IMR-90 (cell line): ENCODE data around the gene GNB2. TPM values are rescaled to one million over a fixed set of nuclear protein-coding genes. Genes with fewer than 3 reads are reported as not detected.

Experiments used
- ATAC-seq: fragments of 200-7000 bp; cut with Tn5 transposase; 2 replicates; pipeline ENCODE4 v1.9.1; 2020; ENCODE audit warnings: low read depth, mild to moderate bottlenecking, moderate library complexity
- BruUV-seq: library from RNA; stranded (reverse); fragments of 400-500 nt; replicated peaks from 2 replicates; lab custom pipeline; 2021; lab: Mats Ljungman, UMichigan
- CTCF ChIA-PET: fragments of 300-600 bp; formaldehyde crosslinking; extraction: SDS; loops from one replicate; lab custom pipeline; 2021; ENCODE audit warnings: antibody characterized with exemption; lab: Yijun Ruan, JAX
- POLR2A ChIA-PET: fragments of 300-600 bp; sonication (Branson Sonifier 250); formaldehyde crosslinking; loops from one replicate; lab custom pipeline; 2022; ENCODE audit warnings: antibody characterized with exemption; ENCODE audit not compliant: unreplicated experiment; lab: Charles Lee
- DNase-seq: peaks from one replicate; pipeline ENCODE4 v3.0.0; 2013
- H2AFZ ChIP-seq: replicated peaks from 2 replicates; pipeline ENCODE3; 2013; ENCODE audit warnings: low read length, mild to moderate bottlenecking; ENCODE audit not compliant: poor library complexity
- H2AK5ac ChIP-seq: 2 replicates; pipeline ENCODE4 v1.6.1; 2013; ENCODE audit warnings: low read depth, low read length, inconsistent platforms
- H2AK9ac ChIP-seq: replicated peaks from 2 replicates; pipeline ENCODE3; 2013; ENCODE audit warnings: mild to moderate bottlenecking, low read depth, low read length, moderate library complexity; ENCODE audit not compliant: poor library complexity
- H2BK120ac ChIP-seq: 2 replicates; pipeline ENCODE4 v1.6.1; 2013; ENCODE audit warnings: low read depth, low read length, inconsistent platforms
- H2BK15ac ChIP-seq: 3 replicates; pipeline ENCODE4 v1.6.1; 2013; ENCODE audit warnings: low read depth, low read length, inconsistent platforms
- H2BK20ac ChIP-seq: 2 replicates; pipeline ENCODE4 v1.6.1; 2013; ENCODE audit warnings: low read depth, mild to moderate bottlenecking, inconsistent platforms, low read length, moderate library complexity
- H2BK5ac ChIP-seq: 2 replicates; pipeline ENCODE4 v1.6.1; 2013; ENCODE audit warnings: mild to moderate bottlenecking, low read depth, low read length, inconsistent platforms; ENCODE audit not compliant: poor library complexity, severe bottlenecking
- H3K14ac ChIP-seq: replicated peaks from 2 replicates; pipeline ENCODE4 v1.6.1; 2013; ENCODE audit warnings: low read depth, low read length, inconsistent platforms
- H3K18ac ChIP-seq: 2 replicates; pipeline ENCODE4 v1.6.1; 2013; ENCODE audit warnings: low read depth, low read length, control low read depth
- H3K23ac ChIP-seq: 2 replicates; pipeline ENCODE4 v1.6.1; 2013; ENCODE audit warnings: low read depth, low read length, inconsistent platforms
- H3K27ac ChIP-seq: 2 replicates; pipeline ENCODE4 v1.5.1; 2013; ENCODE audit warnings: mild to moderate bottlenecking, control low read depth, low read length; ENCODE audit not compliant: insufficient read depth
- H3K27me3 ChIP-seq: 2 replicates; pipeline ENCODE4 v1.6.1; 2013; ENCODE audit warnings: low read length; ENCODE audit not compliant: control insufficient read depth, insufficient read depth
- H3K36me3 ChIP-seq: 2 replicates; pipeline ENCODE4 v1.6.1; 2013; ENCODE audit warnings: low read length, mixed read lengths; ENCODE audit not compliant: control insufficient read depth, insufficient read depth
- H3K4ac ChIP-seq: 2 replicates; pipeline ENCODE4 v1.6.1; 2013; ENCODE audit warnings: low read depth, low read length, inconsistent platforms
- H3K4me1 ChIP-seq: 2 replicates; pipeline ENCODE4 v1.6.1; 2013; ENCODE audit warnings: low read length, mixed read lengths; ENCODE audit not compliant: control insufficient read depth, insufficient read depth
- H3K4me2 ChIP-seq: 2 replicates; pipeline ENCODE4 v1.6.1; 2013; ENCODE audit warnings: low read depth, mild to moderate bottlenecking, control low read depth, low read length, moderate library complexity
- H3K4me3 ChIP-seq: 2 replicates; pipeline ENCODE4 v1.5.1; 2013; ENCODE audit warnings: low read depth, mild to moderate bottlenecking, control low read depth, low read length, moderate library complexity; ENCODE audit not compliant: insufficient read depth
- H3K56ac ChIP-seq: 2 replicates; pipeline ENCODE4 v1.6.1; 2013; ENCODE audit warnings: low read length, inconsistent platforms; ENCODE audit not compliant: insufficient read depth; ENCODE audit errors: extremely low read depth
- H3K79me1 ChIP-seq, 2 experiments: 2 replicates each; pipeline ENCODE4 v1.6.1; 2013; ENCODE audit warnings: low read length in 2 of 2, inconsistent platforms in 1 of 2, low read depth in 1 of 2
- H3K9ac ChIP-seq: 2 replicates; pipeline ENCODE4 v1.6.1; 2013; ENCODE audit warnings: low read depth, low read length, control low read depth
- H3K9me1 ChIP-seq: 2 replicates; pipeline ENCODE4 v1.6.1; 2013; ENCODE audit warnings: low read length, inconsistent platforms; ENCODE audit not compliant: insufficient read depth
- H3K9me3 ChIP-seq: 2 replicates; pipeline ENCODE4 v1.6.1; 2013; ENCODE audit warnings: low read length; ENCODE audit not compliant: control insufficient read depth, insufficient read depth
- H4K20me1 ChIP-seq: 2 replicates; pipeline ENCODE4 v1.6.1; 2013; ENCODE audit warnings: low read length, inconsistent platforms; ENCODE audit not compliant: insufficient read depth
- H4K5ac ChIP-seq: 2 replicates; pipeline ENCODE4 v1.6.1; 2013; ENCODE audit warnings: mild to moderate bottlenecking, low read depth, low read length, control low read depth
- H4K8ac ChIP-seq, 2 experiments: 2 replicates each; pipeline ENCODE4 v1.6.1; 2013; ENCODE audit warnings: low read depth in 2 of 2, low read length in 2 of 2, control low read depth in 1 of 2, inconsistent platforms in 1 of 2
- H4K91ac ChIP-seq: 2 replicates; pipeline ENCODE4 v1.6.1; 2013; ENCODE audit warnings: low read depth, low read length, inconsistent platforms; ENCODE audit not compliant: insufficient read depth
- BHLHE40 ChIP-seq: fragments of 150-350 bp; IDR thresholded peaks from 2 replicates; pipeline ENCODE4 v1.6.1; 2016; ENCODE audit warnings: mild to moderate bottlenecking, low read depth, low read length
- CEBPB ChIP-seq: IDR thresholded peaks from 2 replicates; pipeline ENCODE4 v1.6.1; 2012; ENCODE audit warnings: low read depth, low read length, improper control_type of control experiment
- CHD1 ChIP-seq: IDR thresholded peaks from 2 replicates; pipeline ENCODE4 v1.6.1; 2012; ENCODE audit warnings: low read depth, low read length, improper control_type of control experiment
- FOS ChIP-seq: fragments of 150-350 bp; IDR thresholded peaks from 2 replicates; pipeline ENCODE4 v1.6.1; 2016; ENCODE audit warnings: low read depth, low read length
- MAFK ChIP-seq: IDR thresholded peaks from 2 replicates; pipeline ENCODE4 v1.6.1; 2012; ENCODE audit warnings: low read depth, low read length, improper control_type of control experiment
- MAZ ChIP-seq: IDR thresholded peaks from 2 replicates; pipeline ENCODE4 v1.6.1; 2012; ENCODE audit warnings: low read depth, mild to moderate bottlenecking, low read length, improper control_type of control experiment, moderate library complexity, borderline replicate concordance
- MXI1 ChIP-seq: IDR thresholded peaks from 2 replicates; pipeline ENCODE4 v1.6.1; 2012; ENCODE audit warnings: low read depth, mild to moderate bottlenecking, low read length, moderate library complexity, borderline replicate concordance
- NFE2L2 ChIP-seq: fragments of 150-350 bp; IDR thresholded peaks from 2 replicates; pipeline ENCODE4 v1.6.1; 2016; ENCODE audit warnings: low read depth, mild to moderate bottlenecking, low read length
- POLR2A ChIP-seq: IDR thresholded peaks from 2 replicates; pipeline ENCODE4 v1.6.1; 2012; ENCODE audit warnings: mild to moderate bottlenecking, low read depth, low read length
- RAD21 ChIP-seq: IDR thresholded peaks from 2 replicates; pipeline ENCODE4 v1.6.1; 2012; ENCODE audit warnings: low read length, improper control_type of control experiment
- RCOR1 ChIP-seq: IDR thresholded peaks from 2 replicates; pipeline ENCODE4 v1.6.1; 2012; ENCODE audit warnings: mild to moderate bottlenecking, low read length, improper control_type of control experiment; ENCODE audit not compliant: insufficient replicate concordance
- RFX5 ChIP-seq: IDR thresholded peaks from 2 replicates; pipeline ENCODE4 v1.8.0; 2012; ENCODE audit warnings: low read depth, mild to moderate bottlenecking, low read length, moderate library complexity
- SMC3 ChIP-seq: fragments of 150-350 bp; IDR thresholded peaks from 2 replicates; pipeline ENCODE4 v1.6.1; 2016; ENCODE audit warnings: low read depth, mild to moderate bottlenecking, antibody characterized with exemption, low read length, moderate library complexity
- WGBS, 2 experiments: methylation state at CpG; one replicate each; pipeline versions ENCODE4 v1.1.5 to v1.1.7; 2013; ENCODE audit warnings: missing lambda C conversion rate in 2 of 2; ENCODE audit not compliant: insufficient read length in 1 of 2; ENCODE audit errors: extremely low coverage in 2 of 2; 5-methylcytosine and 5-hydroxymethylcytosine counted together
- dilution Hi-C: fragments of 300-500 bp; cut with HindIII; formaldehyde crosslinking; loops from one replicate; pipeline ENCODE4 v1.14.3; 2018; ENCODE audit warnings: low sequenced_read_pairs; ENCODE audit not compliant: unreplicated experiment
- in situ Hi-C: fragments of 300-500 bp; cut with MboI; formaldehyde crosslinking; loops from 3 replicates; pipeline ENCODE4 v1.14.3; 2019; ENCODE audit warnings: low sequenced_read_pairs, inconsistent platforms, mixed read lengths
- intact Hi-C: fragments of 100-400 bp; cut with micrococcal nuclease; formaldehyde crosslinking; loops from 2 replicates; pipeline ENCODE4 v1.10.0; 2022
- polyA plus RNA-seq, 3 experiments: library from polyadenylated mRNA; depleted of rRNA; stranded (reverse); fragments of >200 nt; gene quantifications; 2 replicates each; pipeline ENCODE4 v1.2.3, GENCODE V29; 2012; ENCODE audit warnings: low replicate concordance in 1 of 3
- total RNA-seq: library from RNA; depleted of rRNA; stranded (reverse); fragments of >200 nt; gene quantifications from 2 replicates; pipeline ENCODE4 v1.2.3, GENCODE V29; 2012
- TF ChIP-seq, protein P1 (sequence below): fragments of 150-350 bp; IDR thresholded peaks from 2 replicates; pipeline ENCODE4 v1.6.1; 2016; ENCODE audit warnings: low read depth, mild to moderate bottlenecking, low read length, moderate library complexity, borderline replicate concordance
- TF ChIP-seq, protein P2 (sequence below): fragments of 150-350 bp; IDR thresholded peaks from 2 replicates; pipeline ENCODE4 v1.6.1; 2017; ENCODE audit warnings: mild to moderate bottlenecking, antibody characterized with exemption, low read length, low read depth

GNB2 gene
- total and polyA plus RNA-seq, 2 of the 4 experiments (the other 2 are of a cell fraction) = 62.0 to 279 TPM

DNA sequence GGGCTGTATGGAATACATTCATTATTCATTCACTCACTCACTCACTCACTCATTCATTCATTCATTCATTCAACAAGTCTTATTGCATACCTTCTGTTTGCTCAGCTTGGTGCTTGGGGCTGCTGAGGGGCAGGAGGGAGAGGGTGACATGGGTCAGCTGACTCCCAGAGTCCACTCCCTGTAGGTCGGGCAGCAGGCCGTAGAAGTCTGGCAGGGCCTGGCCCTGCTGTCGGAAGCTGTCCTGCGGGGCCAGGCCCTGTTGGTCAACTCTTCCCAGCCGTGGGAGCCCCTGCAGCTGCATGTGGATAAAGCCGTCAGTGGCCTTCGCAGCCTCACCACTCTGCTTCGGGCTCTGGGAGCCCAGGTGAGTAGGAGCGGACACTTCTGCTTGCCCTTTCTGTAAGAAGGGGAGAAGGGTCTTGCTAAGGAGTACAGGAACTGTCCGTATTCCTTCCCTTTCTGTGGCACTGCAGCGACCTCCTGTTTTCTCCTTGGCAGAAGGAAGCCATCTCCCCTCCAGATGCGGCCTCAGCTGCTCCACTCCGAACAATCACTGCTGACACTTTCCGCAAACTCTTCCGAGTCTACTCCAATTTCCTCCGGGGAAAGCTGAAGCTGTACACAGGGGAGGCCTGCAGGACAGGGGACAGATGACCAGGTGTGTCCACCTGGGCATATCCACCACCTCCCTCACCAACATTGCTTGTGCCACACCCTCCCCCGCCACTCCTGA lies 49.1 kb downstream of the GNB2 start (continued):
- no peak for TF ChIP-seq CHD1
- no peak for TF ChIP-seq SMC3
- no peak for TF ChIP-seq NFE2L2

- CTCF ChIA-PET = interaction anchor here (1.6 to 1.8 kb wide), 2 partner anchors 18 to 128 kb away, joined by 5 to 7 read pairs; partner anchors contain the start of genes POP7 and SLC12A9
- Histone ChIP-seq H4K20me1 (peaks cover 3% of the 10 kb centered on the region; the same call in 1 of the 2 replicates), H3K4me3 (no peak overlapping the region), H3K56ac (no peak overlapping the region), H2AK9ac (no peak overlapping the region), H3K18ac (no peak overlapping the region), H2AK5ac (no peak overlapping the region), H3K4ac (no peak overlapping the region), H4K5ac (no peak overlapping the region), H4K91ac (no peak overlapping the region), H3K4me2 (no peak overlapping the region), H2BK20ac (no peak overlapping the region), H3K23ac (no peak overlapping the region), H3K27me3 (peaks cover 51% of the 10 kb centered on the region), H3K36me3 (no peaks in the 10 kb centered on the region), H2BK120ac (no peak overlapping the region), H2BK5ac (no peak overlapping the region), H3K9me1 (no peaks in the 10 kb centered on the region), H3K4me1 (peaks cover 9% of the 10 kb centered on the region), H4K8ac (no peak overlapping the region), H3K27ac (no peak overlapping the region), H3K14ac (no peak overlapping the region), H2AFZ (no peak overlapping the region), H3K79me1 (no peaks in the 10 kb centered on the region), H3K9ac (no peak overlapping the region), H3K9me3 (0 out of 2 replicates have a peak, but pooled peaks cover 2% of the 10 kb centered on the region), H2BK15ac (no peak overlapping the region)
- POLR2A ChIA-PET = no interaction called here
- no TSS peak for BruUV-seq
- ATAC-seq (no peak), DNase-seq (no peak)
- in situ Hi-C loops = loop anchor here (25.0 kb wide), 1 partner anchor 338 kb away; no protein-coding TSS in a partner anchor
- 83% methylated on average over 5 of the region's 16 CpGs; no CpG with 5 or more reads in 1 of the 2 experiments for WGBS, 2 experiments
- dilution Hi-C loops = no loop called here
- intact Hi-C loops = loop anchor here (2.0 kb wide), 1 partner anchor 19 kb away; no protein-coding TSS in a partner anchor
- TF ChIP-seq CEBPB = no peak
- no peak for TF ChIP-seq RFX5
- no peak for TF ChIP-seq RCOR1
- TF ChIP-seq NFE2L2 = no peak
- no peak for TF ChIP-seq MAZ
- TF ChIP-seq, protein P1, sequence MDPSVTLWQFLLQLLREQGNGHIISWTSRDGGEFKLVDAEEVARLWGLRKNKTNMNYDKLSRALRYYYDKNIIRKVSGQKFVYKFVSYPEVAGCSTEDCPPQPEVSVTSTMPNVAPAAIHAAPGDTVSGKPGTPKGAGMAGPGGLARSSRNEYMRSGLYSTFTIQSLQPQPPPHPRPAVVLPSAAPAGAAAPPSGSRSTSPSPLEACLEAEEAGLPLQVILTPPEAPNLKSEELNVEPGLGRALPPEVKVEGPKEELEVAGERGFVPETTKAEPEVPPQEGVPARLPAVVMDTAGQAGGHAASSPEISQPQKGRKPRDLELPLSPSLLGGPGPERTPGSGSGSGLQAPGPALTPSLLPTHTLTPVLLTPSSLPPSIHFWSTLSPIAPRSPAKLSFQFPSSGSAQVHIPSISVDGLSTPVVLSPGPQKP = no peak
- no peak for TF ChIP-seq POLR2A
- TF ChIP-seq MAFK = no peak
- no peak for TF ChIP-seq FOS
- TF ChIP-seq MXI1 = no peak
- no peak for TF ChIP-seq SMC3
- no peak for TF ChIP-seq BHLHE40
- no peak for TF ChIP-seq RAD21
- TF ChIP-seq, protein P2, sequence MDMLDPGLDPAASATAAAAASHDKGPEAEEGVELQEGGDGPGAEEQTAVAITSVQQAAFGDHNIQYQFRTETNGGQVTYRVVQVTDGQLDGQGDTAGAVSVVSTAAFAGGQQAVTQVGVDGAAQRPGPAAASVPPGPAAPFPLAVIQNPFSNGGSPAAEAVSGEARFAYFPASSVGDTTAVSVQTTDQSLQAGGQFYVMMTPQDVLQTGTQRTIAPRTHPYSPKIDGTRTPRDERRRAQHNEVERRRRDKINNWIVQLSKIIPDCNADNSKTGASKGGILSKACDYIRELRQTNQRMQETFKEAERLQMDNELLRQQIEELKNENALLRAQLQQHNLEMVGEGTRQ = no peak
These were observed 50.3 kb downstream of the GNB2 start for GRCh38 chr7:100723732-100724275.
